ENCODE results near the gene NUP37.
"Not testable (repeated sequence)": the region's sequence is repeated elsewhere in the genome, so short reads cannot be mapped to it uniquely, and the experiment has no call there.

DNA sequence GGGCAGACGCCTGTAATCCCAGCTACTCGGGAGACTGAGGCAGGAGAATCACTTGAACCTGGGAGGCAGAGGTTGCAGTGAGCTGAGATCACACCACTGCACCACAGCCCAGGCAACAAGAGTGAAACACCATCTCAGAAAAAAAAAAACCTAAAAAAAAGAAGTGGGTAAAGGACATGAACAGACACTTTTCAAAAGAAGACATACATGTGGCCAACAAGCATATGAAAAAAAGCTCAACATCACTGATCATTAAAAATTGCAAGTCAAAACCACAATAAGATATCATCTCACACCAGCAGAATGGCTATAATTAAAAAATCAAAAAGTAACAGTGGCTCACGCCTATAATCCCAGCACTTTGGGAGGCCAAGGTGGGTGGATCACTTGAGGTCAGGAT lies 10.8 kb upstream of the NUP37 start:
- TF ChIP-seq, protein P1, sequence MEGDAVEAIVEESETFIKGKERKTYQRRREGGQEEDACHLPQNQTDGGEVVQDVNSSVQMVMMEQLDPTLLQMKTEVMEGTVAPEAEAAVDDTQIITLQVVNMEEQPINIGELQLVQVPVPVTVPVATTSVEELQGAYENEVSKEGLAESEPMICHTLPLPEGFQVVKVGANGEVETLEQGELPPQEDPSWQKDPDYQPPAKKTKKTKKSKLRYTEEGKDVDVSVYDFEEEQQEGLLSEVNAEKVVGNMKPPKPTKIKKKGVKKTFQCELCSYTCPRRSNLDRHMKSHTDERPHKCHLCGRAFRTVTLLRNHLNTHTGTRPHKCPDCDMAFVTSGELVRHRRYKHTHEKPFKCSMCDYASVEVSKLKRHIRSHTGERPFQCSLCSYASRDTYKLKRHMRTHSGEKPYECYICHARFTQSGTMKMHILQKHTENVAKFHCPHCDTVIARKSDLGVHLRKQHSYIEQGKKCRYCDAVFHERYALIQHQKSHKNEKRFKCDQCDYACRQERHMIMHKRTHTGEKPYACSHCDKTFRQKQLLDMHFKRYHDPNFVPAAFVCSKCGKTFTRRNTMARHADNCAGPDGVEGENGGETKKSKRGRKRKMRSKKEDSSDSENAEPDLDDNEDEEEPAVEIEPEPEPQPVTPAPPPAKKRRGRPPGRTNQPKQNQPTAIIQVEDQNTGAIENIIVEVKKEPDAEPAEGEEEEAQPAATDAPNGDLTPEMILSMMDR (IDR thresholded peaks at IDR 0.05): not testable (repeated sequence)
- not testable (repeated sequence) for TF ChIP-seq EZH2 (IDR thresholded peaks at IDR 0.05)

All from neural progenitor cell (in vitro differentiated cells).